ENCODE data around the gene INTS7.

GRCh38 chr1:212060632-212061472 is 25.5 kb upstream of the INTS7 start:
- no peak for TF ChIP-seq CTCF (conservative IDR thresholded peaks at IDR 0.05; ENCODE audit: low read depth, low read length)
- TF ChIP-seq EZH2 (IDR thresholded peaks at IDR 0.05; ENCODE audit: borderline replicate concordance, low read depth, low read length, poor library complexity, severe bottlenecking): no peak

Measured in A673 (cell line).